ENCODE results near the gene UNC5A. TPM values are rescaled to one million over a fixed set of nuclear protein-coding genes. Genes with fewer than 3 reads are reported as not detected.

Gene UNC5A
- total and polyA plus RNA-seq, 2 of the 8 experiments (the other 6 are each of a cell fraction or from before 2014, with no cell fraction given), result 4.0 to 7.6 TPM

DNA sequence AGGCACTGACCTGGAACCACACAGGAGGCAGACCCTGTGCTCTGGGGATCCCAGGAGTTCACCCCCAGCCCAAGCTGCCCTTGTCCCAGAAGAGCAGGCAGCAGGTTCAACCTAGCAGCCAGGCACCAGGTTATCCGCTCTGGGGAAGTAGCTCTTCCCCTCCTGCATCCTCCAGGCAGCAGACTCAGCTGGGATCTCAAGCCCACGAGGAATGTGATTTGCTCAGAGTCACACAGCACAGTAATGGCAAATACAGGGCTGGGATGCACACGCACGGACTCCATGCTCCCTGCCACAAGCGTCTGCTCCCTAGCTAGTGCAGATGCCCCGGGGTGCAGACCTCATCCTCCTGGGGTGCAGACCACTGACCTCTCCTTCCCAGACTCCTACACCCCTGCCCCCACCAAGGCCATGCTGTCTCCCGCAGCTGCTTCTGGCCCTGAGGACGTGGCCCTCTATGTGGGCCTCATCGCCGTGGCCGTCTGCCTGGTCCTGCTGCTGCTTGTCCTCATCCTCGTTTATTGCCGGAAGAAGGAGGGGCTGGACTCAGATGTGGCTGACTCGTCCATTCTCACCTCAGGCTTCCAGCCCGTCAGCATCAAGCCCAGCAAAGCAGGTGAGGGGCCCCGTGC, 63.3 kb downstream of the UNC5A start:
- Histone ChIP-seq H3K4ac (replicated peaks; ENCODE audit: insufficient read length, low read depth, low read length) (no peak overlapping the region), H3K79me2 (ENCODE audit: control insufficient read depth in 1 of 2, insufficient read depth in 2 of 2, low read length in 2 of 2) (no peaks in the 10 kb centered on the region), H3K27ac (ENCODE audit: low read depth, low read length) (no peak overlapping the region), H2AK5ac (ENCODE audit: low read depth, low read length) (no peak overlapping the region), H2BK5ac (ENCODE audit: low read depth, low read length) (no peak overlapping the region; the same call in 1 of the 2 replicates), H3K56ac (replicated peaks; ENCODE audit: insufficient read length, low read depth, low read length) (no peak overlapping the region), H3K4me3 (ENCODE audit: extremely low read depth in 1 of 4, insufficient read depth in 2 of 4, low read depth in 3 of 4, low read length in 4 of 4) (no peak overlapping the region), H2BK120ac (replicated peaks; ENCODE audit: low read depth, low read length) (no peak overlapping the region), H4K91ac (replicated peaks; ENCODE audit: insufficient read length, low read length) (no peak overlapping the region), H3K4me2 (ENCODE audit: insufficient read depth in 1 of 2, low read depth in 2 of 2, low read length in 2 of 2) (no peak overlapping the region), H4K8ac (ENCODE audit: extremely low read depth, insufficient read depth, low read length) (no peak overlapping the region), H3K9me3 (ENCODE audit: insufficient read depth in 2 of 2, low read depth in 1 of 2, low read length in 1 of 2) (no peaks in the 10 kb centered on the region), H3K14ac (ENCODE audit: insufficient read length) (no peak overlapping the region), H2AFZ (ENCODE audit: low read length) (no peak overlapping the region), H3K4me1 (replicated peaks in 1 of 4; ENCODE audit: control insufficient read depth in 3 of 4, insufficient read depth in 4 of 4, low read length in 3 of 4) (peaks cover 0 to 6% (median 1%) of the 10 kb centered on the region in 4 experiments; a peak in 4 of 7 replicates), H3K36me3 (ENCODE audit: control insufficient read depth in 2 of 4, insufficient read depth in 4 of 4, low read length in 3 of 4) (no peaks in the 10 kb centered on the region), H3K18ac (ENCODE audit: extremely low read depth, low read length) (no peak overlapping the region), H2BK12ac (ENCODE audit: low read depth, low read length) (no peak overlapping the region), H3K79me1 (ENCODE audit: low read depth, low read length) (no peaks in the 10 kb centered on the region), H2BK20ac (ENCODE audit: low read length) (no peak overlapping the region), H3K23ac (ENCODE audit: insufficient read length) (no peak overlapping the region), H3K27me3 (replicated peaks in 1 of 4; ENCODE audit: control insufficient read depth in 3 of 4, extremely low read depth in 1 of 4, insufficient read depth in 3 of 4, low read length in 3 of 4) (no peaks in the 10 kb centered on the region), H4K20me1 (replicated peaks in 1 of 2; ENCODE audit: control insufficient read depth in 1 of 2, insufficient read depth in 2 of 2, low read length in 2 of 2) (no peaks in the 10 kb centered on the region), H3K9ac (replicated peaks in 1 of 4; ENCODE audit: extremely low read depth in 1 of 4, low read depth in 3 of 4, low read length in 3 of 4) (no peak overlapping the region), H2BK15ac (ENCODE audit: low read length) (0 out of 2 replicates have a peak overlapping the region, but pooled peaks have one; percentile 61), H3K23me2 (ENCODE audit: low read depth, low read length) (no peaks in the 10 kb centered on the region), H4K5ac (ENCODE audit: insufficient read length, low read depth, low read length) (no peak overlapping the region)
- TF ChIP-seq SP2 (IDR thresholded peaks at IDR 0.05; ENCODE audit: low read length) (no peak), POLR2A (IDR thresholded peaks at IDR 0.05; ENCODE audit: control extremely low read depth in 1 of 2, low read depth in 2 of 2, low read length in 2 of 2) (no peak), CBX8 (IDR thresholded peaks at IDR 0.05; ENCODE audit: borderline replicate concordance, low read depth, low read length) (no peak)
- TF ChIP-seq, protein P1, sequence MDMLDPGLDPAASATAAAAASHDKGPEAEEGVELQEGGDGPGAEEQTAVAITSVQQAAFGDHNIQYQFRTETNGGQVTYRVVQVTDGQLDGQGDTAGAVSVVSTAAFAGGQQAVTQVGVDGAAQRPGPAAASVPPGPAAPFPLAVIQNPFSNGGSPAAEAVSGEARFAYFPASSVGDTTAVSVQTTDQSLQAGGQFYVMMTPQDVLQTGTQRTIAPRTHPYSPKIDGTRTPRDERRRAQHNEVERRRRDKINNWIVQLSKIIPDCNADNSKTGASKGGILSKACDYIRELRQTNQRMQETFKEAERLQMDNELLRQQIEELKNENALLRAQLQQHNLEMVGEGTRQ (IDR thresholded peaks at IDR 0.05; ENCODE audit: low read length), result no peak
- FAIRE-seq (no peak), DNase-seq (ENCODE audit: low read depth in 1 of 2, low spot score in 2 of 2) (no peak)
- 89% methylated on average over 14 of the region's 16 CpGs; no CpG with 5 or more reads in 1 of the 2 experiments for WGBS, 2 experiments (ENCODE audit: extremely low coverage in 1 of 2, insufficient coverage in 1 of 2, insufficient read length in 1 of 2, insufficient replicate concordance in 2 of 2, low coverage in 1 of 2, low lambda C conversion rate in 2 of 2, missing lambda C conversion rate in 1 of 2)
- CTCF ChIA-PET (ENCODE audit: partially characterized antibody), result interaction anchor here (0.8 to 7.2 kb wide), 11 partner anchors 9 to 213 kb away, joined by 3 to 32 read pairs (median 3); no protein-coding TSS in a partner anchor
- POLR2A ChIA-PET (ENCODE audit: partially characterized antibody), result no interaction called here

All from H1 (cell line).